SIG-M5 treated with dmso at 0.1 percent for 504 hours (cell line): ENCODE results near the gene ST6GALNAC3.

Source experiments
- DNase-seq: peaks from one replicate; lab custom pipeline; 2025; ENCODE audit not compliant: unreplicated experiment; lab: John Stamatoyannopoulos, UW

The ST6GALNAC3 gene

DNA sequence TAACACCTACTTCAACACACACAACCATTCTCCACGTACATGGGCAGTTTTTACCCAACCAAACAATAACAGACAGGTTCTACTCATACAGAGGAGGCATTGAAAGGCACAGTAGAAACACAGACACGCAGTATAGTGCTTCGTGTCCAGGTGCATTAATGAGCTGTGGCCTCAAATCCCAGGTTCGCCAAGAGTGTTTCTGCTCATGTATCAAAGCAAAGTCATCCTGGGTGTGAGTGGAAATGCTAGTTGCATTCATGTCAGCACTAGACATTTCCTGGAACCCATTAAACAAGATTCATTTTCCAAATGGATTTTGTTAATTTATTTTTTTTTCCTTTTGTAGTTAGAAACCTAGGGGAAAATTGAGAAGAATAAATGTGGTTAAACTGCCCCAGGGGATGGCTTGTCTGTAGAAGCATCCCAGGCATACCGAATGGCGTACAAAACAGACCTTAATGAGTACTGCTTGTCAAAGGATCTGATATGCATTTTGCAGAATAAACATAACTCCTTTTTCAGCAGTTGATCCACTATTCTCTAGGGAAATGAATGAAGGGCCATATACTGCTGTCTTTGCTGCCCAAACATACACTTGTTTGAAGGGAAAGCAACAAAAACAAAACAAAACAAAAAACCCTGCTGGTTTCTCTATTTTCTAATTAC lies 494.2 kb downstream of the ST6GALNAC3 start:
- no peak for DNase-seq

DNA sequence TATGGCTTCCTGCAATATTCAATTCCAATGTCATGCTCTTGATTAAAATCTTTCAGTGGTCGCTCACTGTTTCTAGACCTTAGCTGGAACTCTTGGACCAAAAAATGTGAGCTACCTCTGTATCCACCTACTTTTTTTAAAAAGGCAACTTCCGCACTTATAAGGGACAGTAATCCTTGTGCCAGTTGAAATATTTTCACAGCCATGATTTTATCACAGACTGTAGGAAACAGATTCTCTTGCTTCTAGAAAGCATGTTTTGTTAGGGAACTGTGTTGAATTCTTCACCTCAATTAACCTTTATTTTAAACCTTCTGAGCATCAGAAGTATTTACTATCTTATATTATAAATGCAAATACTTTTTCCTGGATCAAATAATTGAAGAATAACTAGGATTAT lies 496.7 kb downstream of the ST6GALNAC3 start:
- DNase-seq, result no peak

DNA sequence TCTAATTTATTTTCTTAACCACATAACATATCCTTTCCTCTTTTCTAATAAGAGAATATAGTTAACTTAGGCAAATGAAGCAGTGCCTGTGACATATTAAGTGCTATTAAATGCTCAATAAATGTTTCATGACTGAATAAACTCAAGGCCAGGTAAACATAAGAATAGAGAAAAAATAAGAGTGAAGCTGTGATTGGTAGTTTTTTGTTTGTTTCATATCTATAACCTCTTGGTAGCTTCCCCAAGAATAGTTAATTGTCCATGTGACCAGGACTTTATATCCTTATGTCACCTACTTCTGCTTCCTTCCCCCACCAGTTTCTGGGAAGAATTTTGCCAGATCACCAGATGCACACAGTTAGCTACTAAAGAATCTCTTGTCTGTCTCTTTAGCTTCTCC lies 497.7 kb downstream of the ST6GALNAC3 start:
- no peak for DNase-seq

DNA sequence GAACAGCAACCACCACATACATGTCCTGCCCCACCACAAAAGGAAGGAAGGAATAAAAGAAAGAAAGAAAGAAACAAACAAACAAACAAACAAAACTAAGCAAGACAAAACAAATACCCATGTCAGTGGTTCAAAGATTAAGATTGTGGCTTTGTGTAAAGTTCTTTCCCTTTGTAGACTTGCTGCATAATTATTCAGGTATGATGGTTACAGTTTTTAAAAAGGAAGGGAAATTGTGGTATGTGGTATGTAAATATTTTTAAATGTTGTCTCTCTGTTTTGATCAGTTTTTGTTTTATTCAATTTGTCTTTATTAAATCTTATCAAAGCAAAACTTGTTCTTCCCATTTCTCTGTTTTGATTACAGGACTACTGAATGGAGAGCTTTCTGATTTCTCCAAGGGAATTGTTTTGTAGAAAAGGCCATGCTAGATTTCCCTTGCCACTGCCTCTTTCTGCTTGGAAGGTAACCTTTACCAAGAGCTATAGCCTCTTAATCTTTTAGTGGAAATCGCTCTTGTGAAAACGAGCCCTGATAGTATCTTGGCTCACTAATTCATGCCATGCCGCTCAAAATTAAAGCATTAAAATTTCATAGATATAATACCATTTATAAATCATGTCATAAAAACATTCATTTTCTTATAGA lies 502.5 kb downstream of the ST6GALNAC3 start:
- DNase-seq, result no peak

DNA sequence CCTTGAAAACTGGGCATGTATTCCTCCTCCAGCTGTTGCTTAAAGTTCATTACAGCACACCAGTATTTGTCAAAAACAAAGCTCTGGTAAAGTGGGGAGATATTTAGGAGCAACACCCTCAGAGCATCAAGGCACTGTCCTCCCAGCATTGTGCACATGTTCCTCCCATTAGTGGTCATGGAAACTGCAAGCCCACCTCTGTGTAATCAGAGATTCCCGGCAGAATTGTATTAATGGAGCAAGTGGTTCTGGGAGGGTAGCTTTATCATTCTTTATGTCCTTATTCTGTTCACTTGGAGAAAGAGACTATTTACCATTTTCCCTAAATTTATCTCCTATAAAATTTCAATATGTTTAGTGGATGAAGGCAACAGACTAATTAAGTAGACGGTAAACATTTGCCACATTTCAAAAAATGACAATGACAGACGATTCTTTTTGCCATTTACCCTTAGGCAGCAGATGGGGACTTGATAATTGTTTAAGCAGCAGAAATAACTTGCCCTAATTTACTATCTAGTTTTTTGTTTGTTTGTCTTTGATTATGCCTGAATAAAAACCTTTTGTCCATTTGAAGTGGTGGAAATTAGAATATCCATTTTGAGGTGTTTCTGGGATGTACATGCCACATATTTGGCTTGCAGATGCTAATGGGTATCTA lies 503.1 kb downstream of the ST6GALNAC3 start:
- no peak for DNase-seq

DNA sequence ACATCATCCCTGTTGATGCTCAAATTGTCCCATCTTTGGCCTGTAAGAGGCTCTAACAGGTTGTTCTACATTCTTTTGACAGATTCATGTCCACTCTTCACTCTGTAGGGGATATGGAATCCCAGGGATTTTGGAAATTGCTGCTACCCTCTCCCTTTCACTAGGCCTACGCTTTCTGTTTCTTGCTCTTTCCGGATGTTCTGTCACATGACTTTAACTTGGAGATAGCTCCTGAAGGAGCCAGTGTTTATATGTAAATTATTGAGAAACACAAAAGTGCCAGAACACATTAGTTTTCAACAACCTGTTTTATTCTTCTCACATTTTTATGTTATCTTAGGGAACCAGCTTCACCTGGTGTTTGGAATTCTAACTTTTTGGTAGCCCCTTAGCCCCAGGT lies 505.7 kb downstream of the ST6GALNAC3 start:
- no peak for DNase-seq

DNA sequence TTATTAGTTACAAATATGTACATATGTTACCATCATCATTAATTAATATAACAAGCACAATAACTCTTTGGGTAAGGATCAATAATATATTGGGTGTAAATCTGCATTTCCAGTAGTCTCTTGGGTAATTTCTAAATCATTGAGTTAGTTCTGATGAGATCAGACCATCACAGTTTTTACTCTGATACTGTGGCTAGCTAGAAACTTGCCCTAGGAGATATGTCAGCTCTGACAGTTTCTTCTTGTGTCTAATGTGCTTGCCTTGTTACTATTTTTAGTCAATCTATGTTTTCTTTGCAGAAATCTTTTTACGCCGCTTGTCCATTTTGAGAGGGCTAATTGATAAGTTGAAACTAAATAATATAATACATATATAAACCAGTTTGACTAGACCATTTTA lies 507.2 kb downstream of the ST6GALNAC3 start:
- DNase-seq, result no peak

DNA sequence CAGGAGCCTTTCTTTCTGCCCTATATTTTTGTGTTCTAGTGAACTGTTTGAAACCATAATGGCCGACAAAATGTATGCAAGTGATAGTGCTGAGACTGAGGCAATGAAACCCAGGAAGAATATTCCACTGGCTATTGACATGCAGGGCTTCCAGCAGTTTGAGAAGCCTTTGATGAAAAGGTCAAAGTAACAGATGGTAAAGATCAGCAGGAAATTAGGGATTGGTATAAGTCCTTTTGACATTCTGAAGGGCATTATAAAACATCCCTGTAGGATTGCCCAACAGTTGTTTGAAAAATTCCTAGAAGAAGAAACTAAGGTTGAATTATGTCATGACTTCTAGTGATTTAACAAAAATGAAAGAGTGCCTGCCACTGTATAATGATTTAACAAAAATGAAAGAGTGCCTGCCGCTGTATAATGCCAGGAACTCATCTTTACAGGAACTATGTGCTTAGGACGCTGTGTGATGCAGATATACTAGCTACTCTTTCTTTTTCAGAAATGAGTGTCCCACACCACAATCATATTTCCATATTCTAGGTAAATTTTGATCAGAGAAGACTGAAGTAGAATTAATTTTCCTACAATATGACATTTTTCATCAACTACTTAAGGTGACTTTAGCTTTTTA lies 508.8 kb downstream of the ST6GALNAC3 start:
- no peak for DNase-seq

DNA sequence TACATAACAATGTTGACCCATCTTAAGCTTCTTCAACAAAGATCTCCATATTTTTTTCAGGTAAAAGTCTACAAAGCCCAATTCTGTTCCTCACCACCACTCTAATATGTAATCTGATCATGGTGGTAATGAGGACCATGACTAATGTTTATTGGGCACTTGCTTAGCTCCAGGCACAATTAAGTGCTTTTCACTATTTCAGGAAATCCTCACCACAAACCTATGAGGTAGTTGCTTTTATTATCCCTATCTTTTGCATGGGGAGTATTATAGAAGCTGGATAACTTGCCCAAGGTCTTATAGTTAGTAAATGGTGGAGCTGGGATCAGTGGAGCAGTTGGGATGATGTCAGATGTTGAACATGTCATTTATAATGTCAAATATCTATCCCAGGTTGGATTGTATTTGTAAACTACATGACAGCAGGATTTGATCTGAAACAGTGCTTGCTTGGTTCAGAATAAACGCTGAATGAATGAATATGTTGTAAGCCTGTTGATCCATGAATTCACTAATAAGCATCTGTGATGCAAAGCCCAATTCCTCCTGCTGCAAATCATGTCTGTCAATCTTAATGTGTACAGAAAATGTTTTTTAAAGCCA lies 509.4 kb downstream of the ST6GALNAC3 start:
- no peak for DNase-seq

DNA sequence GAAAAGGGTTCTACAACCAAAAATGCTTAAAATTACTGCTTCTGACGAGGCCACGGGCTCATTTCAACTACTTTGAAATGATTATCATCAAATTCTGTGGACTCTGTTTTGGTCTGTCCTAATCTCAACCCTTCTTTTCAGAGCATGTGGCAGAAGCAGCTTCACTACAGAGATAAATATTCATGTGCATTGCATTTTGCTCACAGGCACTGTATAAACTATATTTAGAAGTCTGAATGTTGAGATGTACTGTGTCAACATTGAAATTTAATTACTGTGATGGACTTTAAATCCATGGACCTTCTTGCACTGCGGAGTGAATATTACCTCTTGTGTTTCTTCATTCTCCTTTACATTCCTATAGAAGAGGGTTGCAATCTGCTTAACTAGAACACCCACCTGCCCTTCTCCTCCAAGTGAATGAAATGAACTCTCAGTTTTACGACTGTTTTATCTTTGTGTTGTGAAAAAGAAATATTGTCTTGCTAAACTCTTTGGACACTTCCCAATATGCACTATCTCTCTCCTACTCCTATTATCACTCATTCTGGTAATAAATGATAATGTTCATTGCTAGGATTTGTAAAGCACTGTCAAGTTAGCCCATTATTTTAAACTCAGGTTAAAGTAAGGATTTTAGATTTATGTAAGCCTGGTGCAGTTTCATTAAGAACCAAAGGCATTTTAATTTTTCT lies 511.6 kb downstream of the ST6GALNAC3 start:
- DNase-seq, result no peak

DNA sequence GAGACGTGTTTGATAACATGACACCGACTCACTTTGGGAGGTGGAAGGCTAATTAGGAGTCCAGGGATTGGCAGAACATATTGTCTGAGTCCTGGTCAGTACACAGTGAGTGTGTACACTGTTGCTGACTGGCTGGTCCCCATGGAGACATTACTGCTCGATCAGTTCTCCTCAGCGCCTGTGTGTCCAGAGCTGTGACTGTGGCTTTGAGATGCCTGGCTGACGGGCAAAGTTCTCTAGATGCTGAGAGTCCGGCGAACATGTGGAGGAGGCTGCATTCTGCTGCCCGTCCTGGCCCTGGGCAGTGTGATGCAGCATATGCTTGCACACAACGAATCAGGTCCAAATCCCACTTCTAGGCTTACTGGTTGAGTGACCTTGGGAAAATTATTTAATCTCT lies 512.7 kb downstream of the ST6GALNAC3 start:
- no peak for DNase-seq

DNA sequence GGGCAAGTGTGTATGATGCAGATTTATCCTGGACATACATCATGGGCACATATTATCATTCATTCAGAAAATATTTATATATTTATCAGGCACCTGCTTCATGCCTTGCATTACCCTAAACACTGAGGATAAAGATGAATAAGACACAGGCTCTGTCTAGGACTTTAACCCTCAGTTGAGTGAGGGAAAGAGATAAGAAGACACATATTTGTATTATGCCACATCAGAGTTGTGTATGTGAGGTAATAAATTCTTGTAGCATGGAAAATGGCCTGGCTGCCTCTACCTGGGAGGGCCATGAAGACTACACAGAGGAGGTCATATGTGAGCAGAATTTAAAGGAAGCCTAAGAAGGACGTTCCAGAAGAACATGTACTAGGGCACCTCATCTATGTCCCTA lies 516.9 kb downstream of the ST6GALNAC3 start:
- DNase-seq, result no peak

DNA sequence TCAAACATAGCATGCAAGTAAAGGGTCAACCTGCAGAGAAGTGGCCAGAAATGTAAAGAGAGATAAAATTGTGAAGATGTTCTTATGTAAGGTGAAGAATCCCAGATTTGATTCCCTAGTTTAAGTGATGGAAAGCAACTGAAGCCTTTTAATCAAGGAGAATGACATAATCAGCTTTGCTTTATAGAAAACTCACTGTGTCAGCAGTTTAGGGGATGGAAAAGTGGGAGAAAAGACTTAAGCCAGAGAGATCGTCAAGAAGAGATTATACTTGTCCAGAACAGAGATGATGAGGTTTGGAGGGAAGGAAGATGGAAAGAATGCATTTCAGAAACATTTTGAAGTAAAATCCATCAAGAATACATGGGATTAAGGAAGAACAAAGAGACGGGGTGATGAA lies 517.4 kb downstream of the ST6GALNAC3 start:
- DNase-seq, result no peak

DNA sequence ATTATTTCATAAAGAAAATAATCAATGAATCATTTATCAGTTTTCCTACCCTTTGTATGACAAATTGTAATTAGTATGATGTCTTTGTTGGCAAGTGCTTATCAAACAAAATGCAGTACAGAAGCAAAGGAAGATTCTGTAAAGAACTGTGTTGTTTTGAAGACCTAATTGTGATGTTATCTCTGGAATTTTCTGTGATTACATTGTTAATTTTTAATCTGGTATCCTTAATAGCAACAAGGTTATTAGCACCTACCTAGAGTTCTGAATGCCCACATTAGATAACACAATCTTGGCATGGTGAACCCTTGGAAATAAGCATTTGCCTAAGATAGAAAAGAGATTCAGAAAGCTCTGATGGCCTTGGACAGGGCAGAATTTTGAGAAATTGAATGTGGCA lies 518.6 kb downstream of the ST6GALNAC3 start:
- DNase-seq, result no peak

DNA sequence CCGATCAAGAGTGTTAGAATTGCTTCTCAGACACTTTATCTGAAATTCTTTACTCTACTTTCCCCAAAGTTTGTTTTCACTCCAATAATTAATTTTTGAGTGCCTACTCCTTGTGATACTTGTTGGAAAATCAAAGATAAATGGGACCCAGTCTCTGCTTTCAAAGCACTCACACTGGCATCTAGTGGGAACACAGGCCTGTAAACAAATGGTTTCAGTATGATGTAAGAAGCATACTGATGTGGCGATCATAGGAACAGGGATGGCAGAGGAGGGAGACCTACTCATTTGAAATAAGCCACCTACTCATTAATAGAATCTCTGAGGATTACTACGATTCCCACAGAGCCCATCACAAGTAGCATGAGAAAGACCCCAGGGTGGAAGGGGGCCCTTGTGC lies 519.1 kb downstream of the ST6GALNAC3 start:
- no peak for DNase-seq

DNA sequence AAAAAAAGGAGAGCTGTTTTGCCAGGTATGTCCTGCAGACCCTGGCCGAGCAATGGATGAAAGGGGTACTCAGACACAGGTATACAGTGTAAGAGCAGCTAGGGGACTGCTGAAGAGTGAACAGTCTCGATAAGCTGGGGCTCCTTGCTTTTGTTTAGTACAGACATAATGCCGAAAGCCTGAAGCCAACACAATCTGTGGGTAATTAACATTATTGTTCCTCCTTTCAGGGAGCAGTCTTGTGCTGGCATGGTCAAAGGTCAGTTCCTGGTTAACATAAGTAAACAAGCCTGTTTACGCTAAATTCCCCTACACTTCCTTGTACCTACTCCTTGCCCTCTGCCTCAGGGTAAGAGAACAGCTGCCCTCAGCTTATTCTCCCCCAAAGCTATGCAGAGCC lies 520.5 kb downstream of the ST6GALNAC3 start:
- no peak for DNase-seq

DNA sequence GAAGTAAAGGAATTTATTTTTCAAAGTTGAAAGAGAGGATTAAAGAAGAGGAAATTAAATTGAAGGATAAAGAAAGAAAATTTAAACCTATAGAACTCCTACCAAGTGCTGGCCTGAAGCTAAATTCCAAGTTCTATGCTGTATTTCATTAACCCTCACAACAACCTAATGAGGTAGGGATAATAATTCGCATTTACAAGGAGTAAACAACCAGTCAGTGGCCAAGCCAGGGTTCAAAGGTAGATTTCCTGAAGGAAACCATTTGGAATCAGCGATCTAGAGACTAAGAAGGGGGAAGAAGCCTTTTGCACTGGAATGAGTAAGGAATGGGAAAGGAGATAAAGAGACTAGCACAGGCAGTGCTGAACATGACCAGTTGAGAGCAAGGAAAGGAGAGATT lies 526.9 kb downstream of the ST6GALNAC3 start:
- DNase-seq, result no peak

DNA sequence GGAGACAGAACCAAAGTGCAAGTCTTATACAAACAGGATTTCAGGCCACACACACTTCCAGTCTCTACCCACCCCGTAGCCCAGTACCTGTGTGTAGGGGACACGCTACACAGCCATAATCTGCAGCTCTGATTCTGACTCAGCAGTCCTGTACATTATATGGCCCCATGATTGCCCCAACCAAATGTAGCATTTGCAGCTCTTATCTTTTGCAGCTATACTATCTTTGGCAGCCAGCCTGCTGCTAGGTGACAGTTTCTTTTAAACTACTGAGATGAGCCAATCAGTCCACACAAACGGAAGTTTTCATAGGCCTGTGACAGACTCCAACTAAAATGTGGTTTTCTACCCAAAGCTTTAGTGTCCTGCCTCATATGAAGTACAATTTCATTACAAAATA lies 533.2 kb downstream of the ST6GALNAC3 start:
- no peak for DNase-seq

DNA sequence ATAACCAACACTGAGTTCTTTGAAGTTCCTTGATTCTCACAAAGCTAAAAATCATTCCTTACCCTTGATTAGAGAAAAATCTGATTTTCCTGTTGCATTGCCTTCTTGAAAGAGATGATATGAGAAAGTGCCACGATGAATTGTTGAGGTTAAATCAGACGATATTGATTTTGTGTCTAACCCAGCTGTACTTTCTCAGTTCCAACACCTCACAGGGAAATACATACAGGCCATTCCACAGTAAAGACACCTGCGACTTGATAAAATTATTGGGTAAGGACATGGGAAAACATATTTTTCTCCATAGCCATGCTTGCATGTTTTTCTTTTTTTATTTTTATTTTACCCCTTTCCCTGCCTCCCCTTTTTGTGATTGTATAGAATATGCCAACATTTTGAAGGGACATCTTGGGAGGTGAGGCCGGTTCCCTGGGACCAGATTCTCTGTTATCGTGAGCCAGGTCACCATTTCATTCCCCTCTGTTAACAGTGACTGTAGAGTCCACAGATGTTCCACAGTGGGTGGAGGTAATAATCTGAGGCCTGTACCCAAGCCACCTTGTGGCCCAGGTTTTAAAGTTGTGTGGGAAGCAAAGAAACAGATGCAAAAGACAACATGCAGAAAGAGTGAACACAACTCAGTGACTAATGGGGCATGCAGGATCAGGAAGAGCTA lies 537.4 kb downstream of the ST6GALNAC3 start:
- DNase-seq, result no peak

DNA sequence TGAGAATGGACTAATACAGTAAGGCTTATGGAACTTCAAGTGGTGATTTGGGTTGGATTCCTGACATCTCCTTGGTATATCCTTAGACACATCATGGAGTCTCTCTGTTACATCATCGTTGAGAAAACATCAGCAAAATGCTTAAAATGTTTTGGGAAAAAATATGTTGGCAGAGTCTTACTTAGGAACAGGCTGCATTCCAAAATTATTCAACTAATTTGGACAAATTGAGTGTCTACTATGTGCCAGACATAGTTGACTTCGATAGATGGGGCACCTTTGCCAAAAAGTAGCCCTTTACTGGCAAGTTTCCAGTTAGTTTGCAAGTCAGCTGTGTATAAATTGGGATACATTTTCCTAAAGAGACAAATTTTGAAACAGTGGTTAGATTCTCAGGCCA lies 539.3 kb downstream of the ST6GALNAC3 start:
- no peak for DNase-seq
